Thyroid gland (tissue), 4 donors: ENCODE data around the gene CUEDC1. TPM values are rescaled to one million over a fixed set of nuclear protein-coding genes. Genes with fewer than 3 reads are reported as not detected.
A peak's percentile ranks its signal among the peaks of the same experiment; 100 is the strongest.

Experiments used
- DNase-seq, 2 donors: peaks; one replicate each; pipeline ENCODE4 v3.0.0-alpha.2; 2019
- H3K27ac ChIP-seq, 3 donors: fragments of 200-600 bp; sonication (generic); 1 replicate in 2 of 3; 2 replicates in 1 of 3; pipeline ENCODE4 v1.5.1; 2016 to 2019; ENCODE audit warnings: mild to moderate bottlenecking in 1 of 3, moderate library complexity in 1 of 3
- H3K27me3 ChIP-seq: fragments of 200-600 bp; sonication (generic); one replicate; pipeline ENCODE4 v1.5.1; 2019
- H3K36me3 ChIP-seq, 2 donors: fragments of 200-600 bp; sonication (generic); one replicate each; pipeline ENCODE4 v1.5.1; 2016 to 2019
- H3K4me1 ChIP-seq, 2 donors: fragments of 200-600 bp; sonication (generic); one replicate each; pipeline ENCODE4 v1.5.1; 2017 to 2019
- H3K4me3 ChIP-seq, 3 donors: fragments of 200-600 bp; sonication (generic); replicated peaks in 1 of 3; 1 replicate in 2 of 3; 2 replicates in 1 of 3; pipeline ENCODE4 v1.5.1; 2016; ENCODE audit warnings: mild to moderate bottlenecking in 1 of 3
- H3K9me3 ChIP-seq: fragments of 200-600 bp; sonication (generic); one replicate; pipeline ENCODE4 v1.5.1; 2017
- POLR2A ChIP-seq, 2 donors: fragments of 450-650 bp; IDR thresholded peaks; one replicate each; pipeline ENCODE4 v1.6.1; 2017; ENCODE audit warnings: antibody characterized with exemption in 2 of 2, mild to moderate bottlenecking in 2 of 2, moderate library complexity in 1 of 2
- WGBS, 2 donors: methylation state at CpG; one replicate each; pipeline ENCODE4 v1.1.5; 2017; 5-methylcytosine and 5-hydroxymethylcytosine counted together
- intact Hi-C: fragments of 100-400 bp; cut with DNase I; formaldehyde crosslinking; loops from one replicate; pipeline ENCODE4 v1.15.1; 2023
- total RNA-seq, 4 donors: library from RNA; depleted of rRNA; stranded (reverse); fragments of >200 nt; gene quantifications; one replicate each; pipeline ENCODE4 v1.2.3, GENCODE V29; 2016
- TF ChIP-seq, protein P1 (sequence below), 6 experiments: fragments of 200-600 bp in 3 of 6; fragments of 450-650 bp in 3 of 6; sonication (generic) in 3 of 6; IDR thresholded peaks; one replicate each; pipeline ENCODE4 v1.5.1; 2016 to 2019; ENCODE audit warnings: antibody characterized with exemption in 6 of 6, mild to moderate bottlenecking in 2 of 6, inconsistent platforms in 1 of 6, moderate library complexity in 1 of 6

Gene CUEDC1
- total RNA-seq, 4 donors from 2014 or later, result 25.6 to 32.3 (median 29.9) TPM

DNA sequence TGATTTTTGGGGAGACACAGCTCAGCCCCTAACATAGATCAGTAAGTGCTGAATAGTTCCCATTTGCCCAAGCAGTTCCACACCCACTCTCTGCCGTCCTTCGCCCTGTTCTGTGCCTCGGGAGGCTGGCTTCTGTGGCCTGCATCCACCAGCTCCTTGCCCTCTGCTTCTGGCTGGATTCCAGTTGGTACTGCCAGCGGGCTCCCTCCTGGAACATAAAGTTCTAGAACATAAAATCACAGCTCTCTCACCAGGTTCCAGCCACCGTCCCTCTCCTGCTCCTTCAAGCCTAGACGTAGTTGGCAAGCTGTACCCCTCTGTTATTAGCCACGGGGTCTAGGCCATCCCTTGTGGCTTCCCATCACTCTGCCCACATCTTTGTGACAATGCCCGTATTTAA is 101.5 kb downstream of the CUEDC1 start:
- peak; percentile 85 to 87 for DNase-seq
- H3K36me3 ChIP-seq, result no peaks in the 10 kb centered on the region
- peak in 1 of 2 donors; percentile 21 for TF ChIP-seq POLR2A (IDR thresholded peaks at IDR 0.05)
- TF ChIP-seq, protein P1, sequence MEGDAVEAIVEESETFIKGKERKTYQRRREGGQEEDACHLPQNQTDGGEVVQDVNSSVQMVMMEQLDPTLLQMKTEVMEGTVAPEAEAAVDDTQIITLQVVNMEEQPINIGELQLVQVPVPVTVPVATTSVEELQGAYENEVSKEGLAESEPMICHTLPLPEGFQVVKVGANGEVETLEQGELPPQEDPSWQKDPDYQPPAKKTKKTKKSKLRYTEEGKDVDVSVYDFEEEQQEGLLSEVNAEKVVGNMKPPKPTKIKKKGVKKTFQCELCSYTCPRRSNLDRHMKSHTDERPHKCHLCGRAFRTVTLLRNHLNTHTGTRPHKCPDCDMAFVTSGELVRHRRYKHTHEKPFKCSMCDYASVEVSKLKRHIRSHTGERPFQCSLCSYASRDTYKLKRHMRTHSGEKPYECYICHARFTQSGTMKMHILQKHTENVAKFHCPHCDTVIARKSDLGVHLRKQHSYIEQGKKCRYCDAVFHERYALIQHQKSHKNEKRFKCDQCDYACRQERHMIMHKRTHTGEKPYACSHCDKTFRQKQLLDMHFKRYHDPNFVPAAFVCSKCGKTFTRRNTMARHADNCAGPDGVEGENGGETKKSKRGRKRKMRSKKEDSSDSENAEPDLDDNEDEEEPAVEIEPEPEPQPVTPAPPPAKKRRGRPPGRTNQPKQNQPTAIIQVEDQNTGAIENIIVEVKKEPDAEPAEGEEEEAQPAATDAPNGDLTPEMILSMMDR (IDR thresholded peaks at IDR 0.05), result no peak
- H3K27me3 ChIP-seq, result no peaks in the 10 kb centered on the region
- intact Hi-C loops, result no loop called here
- no peak overlapping the region for H3K27ac ChIP-seq
- H3K9me3 ChIP-seq, result no peaks in the 10 kb centered on the region
- no peak overlapping the region for H3K4me3 ChIP-seq
- H3K4me1 ChIP-seq, result peaks cover 13 to 39% of the 10 kb centered on the region in 2 donors
- 49 to 54% methylated on average over 8 of the region's 8 CpGs for WGBS, 2 donors

DNA sequence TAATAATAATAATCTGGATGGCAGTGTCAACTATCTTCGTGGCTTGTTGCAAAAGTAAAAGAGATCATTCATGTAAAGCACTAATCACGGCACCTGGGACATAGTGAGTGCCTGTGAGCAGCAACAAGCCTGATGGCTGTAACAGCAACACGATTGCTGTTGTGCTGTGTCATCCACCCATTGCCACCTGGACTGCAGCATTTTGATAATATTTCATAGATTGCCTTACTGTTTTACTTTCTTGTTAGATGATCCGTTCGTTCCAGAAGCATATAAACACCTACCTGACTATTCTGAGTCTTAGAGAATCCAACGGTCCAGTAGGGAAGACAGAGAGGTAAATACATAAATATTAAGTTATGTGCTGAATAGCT is 102.3 kb downstream of the CUEDC1 start:
- Histone ChIP-seq H3K4me3 (no peak overlapping the region), H3K27ac (no peak overlapping the region), H3K36me3 (no peaks in the 10 kb centered on the region), H3K9me3 (no peaks in the 10 kb centered on the region), H3K27me3 (no peaks in the 10 kb centered on the region), H3K4me1 (peaks cover 20 to 43% of the 10 kb centered on the region in 2 donors)
- 67 to 71% methylated on average over 6 of the region's 6 CpGs for WGBS, 2 donors
- no peak for TF ChIP-seq POLR2A (IDR thresholded peaks at IDR 0.05)
- TF ChIP-seq, protein P1 (IDR thresholded peaks at IDR 0.05), result no peak
- intact Hi-C loops, result no loop called here
- no peak for DNase-seq

DNA sequence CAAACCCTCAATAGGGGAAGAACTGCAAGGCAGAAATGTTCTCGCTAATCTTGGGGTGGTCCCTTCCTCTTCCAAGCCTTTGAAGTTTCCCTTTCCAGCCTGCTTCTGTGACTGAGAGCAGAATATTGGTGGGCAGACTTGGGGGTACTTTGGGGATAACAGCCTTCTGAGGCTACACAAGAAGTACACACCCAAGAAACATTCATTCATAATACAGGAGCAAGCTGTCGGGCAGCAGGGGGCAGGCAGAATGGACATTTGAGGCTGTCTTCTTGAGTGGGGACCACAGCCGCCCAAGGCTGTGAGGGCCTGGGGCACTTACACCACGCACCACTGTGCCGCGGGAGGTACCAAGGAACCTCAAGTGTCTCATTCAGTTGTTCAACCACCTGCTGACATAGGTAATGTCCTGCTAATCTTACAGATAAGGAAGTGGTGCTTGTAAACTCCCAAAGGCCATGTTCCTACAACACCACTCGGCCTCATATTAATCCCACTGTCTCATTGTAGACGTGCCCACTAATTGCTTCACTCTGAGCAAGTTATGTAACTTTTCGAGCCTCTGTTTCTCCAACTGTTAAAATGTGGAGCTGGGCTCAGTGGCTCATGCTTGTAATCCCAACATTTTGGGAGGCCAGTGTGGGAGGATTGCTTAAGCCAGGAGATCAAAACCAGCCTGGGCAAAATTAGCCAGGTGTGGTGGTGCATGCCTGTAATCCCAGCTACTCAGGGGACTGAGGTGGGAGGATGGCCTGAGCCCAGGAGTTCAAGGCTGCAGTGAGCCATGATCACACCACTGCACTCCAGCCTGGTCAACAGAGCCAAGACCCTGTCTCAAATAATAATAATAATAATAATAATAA is 102.9 kb downstream of the CUEDC1 start:
- WGBS, 2 donors, result 51 to 57% methylated on average over 9 of the region's 9 CpGs
- H3K27me3 ChIP-seq, result no peaks in the 10 kb centered on the region
- no peaks in the 10 kb centered on the region for H3K36me3 ChIP-seq
- H3K4me1 ChIP-seq, result peaks cover 24 to 46% of the 10 kb centered on the region in 2 donors
- DNase-seq, result no peak
- no peak overlapping the region for H3K4me3 ChIP-seq
- intact Hi-C loops, result no loop called here
- no peaks in the 10 kb centered on the region for H3K9me3 ChIP-seq
- TF ChIP-seq POLR2A (IDR thresholded peaks at IDR 0.05), result no peak
- TF ChIP-seq, protein P1 (IDR thresholded peaks at IDR 0.05), result no peak
- peak overlapping the region in 1 of 3 donors; percentile 92 for H3K27ac ChIP-seq

DNA sequence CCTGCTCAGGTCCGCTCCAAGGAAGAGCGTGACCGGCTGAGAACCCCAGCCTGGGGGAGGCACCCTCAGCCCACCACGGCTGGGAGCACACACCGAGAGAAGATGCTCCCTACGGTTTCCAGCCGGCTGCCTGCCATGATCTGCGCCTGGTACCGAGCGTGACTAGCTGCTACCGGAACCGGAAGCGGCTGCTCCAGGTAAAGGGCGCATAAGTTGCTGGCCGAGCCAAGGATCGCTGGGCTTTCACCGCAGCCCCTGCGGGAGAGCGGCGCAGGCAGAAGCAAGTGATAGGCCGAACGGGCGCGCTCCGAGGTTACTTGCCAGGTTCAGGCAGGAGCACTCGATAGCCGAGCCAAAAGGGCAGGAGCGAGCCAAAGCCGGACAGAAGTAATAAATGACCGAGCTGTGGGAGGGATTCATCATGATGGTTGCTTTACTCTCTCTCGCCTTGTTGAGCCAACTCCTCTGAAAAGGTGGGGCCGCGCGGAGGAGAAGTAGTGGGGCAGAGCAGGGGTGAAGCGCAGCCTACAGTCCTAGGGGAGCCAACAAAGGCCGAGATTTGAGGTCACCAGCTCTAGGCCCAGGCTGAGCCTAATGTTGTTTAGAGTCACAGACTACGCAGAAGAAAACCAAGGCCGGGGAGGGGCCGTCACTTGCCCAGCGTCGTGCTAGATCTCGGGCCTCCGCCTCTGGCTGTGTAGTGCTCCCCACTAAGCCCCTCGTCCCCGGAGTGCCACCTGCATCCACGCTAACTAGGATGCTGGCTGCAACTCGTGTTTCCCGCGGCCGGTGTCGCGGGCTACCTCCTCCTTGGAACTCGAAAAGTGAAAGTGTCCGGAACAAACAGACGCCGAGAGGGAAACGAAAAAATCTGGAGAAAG is 105.1 kb downstream of the CUEDC1 start, which contains the start of gene MRPS23:
Gene MRPS23 (minus strand): TSS at position 171 of the 881 bp plus-strand sequence. CDS start 34 bp downstream, at position 137.
- peaks cover 28 to 62% of the 10 kb centered on the region in 2 donors for H3K4me1 ChIP-seq

More for the DNA sequence above, 105.1 kb downstream of the CUEDC1 start, which contains the start of gene MRPS23:
- H3K27me3 ChIP-seq, result no peaks in the 10 kb centered on the region
- peak within 1 kb of the TSS; percentile 76 to 87 (median 87) for H3K4me3 ChIP-seq
- H3K9me3 ChIP-seq, result no peaks in the 10 kb centered on the region
- intact Hi-C loops, result no loop called here
- peak; percentile 26 to 87 for TF ChIP-seq POLR2A (IDR thresholded peaks at IDR 0.05)
- TF ChIP-seq, protein P1 (IDR thresholded peaks at IDR 0.05), result peak in 1 of 6 experiments; percentile 18
- 0 to 1% methylated on average over 44 to 54 of the region's 57 CpGs for WGBS, 2 donors
- DNase-seq, result peak; percentile 99
- H3K36me3 ChIP-seq, result no peaks in the 10 kb centered on the region
- peak within 1 kb of the TSS; percentile 74 to 92 (median 81) for H3K27ac ChIP-seq
